Measurements from ENCODE around the gene CDKN2B-AS1. TPM values are rescaled to one million over a fixed set of nuclear protein-coding genes. Genes with fewer than 3 reads are reported as not detected.
"Not testable (repeated sequence)": the region's sequence is repeated elsewhere in the genome, so short reads cannot be mapped to it uniquely, and the experiment has no call there.

Gene CDKN2B-AS1
- total and polyA plus RNA-seq, 2 donors from 2014 or later: 0.82 TPM; not detected in 1

GRCh38 chr9:22056402-22056801 is 61.8 kb downstream of the CDKN2B-AS1 start:
- no peak for TF ChIP-seq CTCF (IDR thresholded peaks at IDR 0.05; ENCODE audit: borderline replicate concordance, extremely low read depth, insufficient read depth)
- no peak for FAIRE-seq
- Histone ChIP-seq H3K4me3 (ENCODE audit: low read length in 3 of 3) (no peak overlapping the region), H3K36me3 (ENCODE audit: control insufficient read depth in 2 of 3, insufficient read depth in 3 of 3, low read length in 3 of 3) (no peaks in the 10 kb centered on the region), H3K27ac (ENCODE audit: low read depth in 2 of 2, low read length in 2 of 2) (no peak overlapping the region), H3K27me3 (ENCODE audit: control insufficient read depth, insufficient read depth, low read length) (no peaks in the 10 kb centered on the region), H3K9ac (ENCODE audit: low read length in 3 of 3) (no peak overlapping the region), H3K4me1 (ENCODE audit: control insufficient read depth in 2 of 3, insufficient read depth in 2 of 3, low read depth in 1 of 3, low read length in 3 of 3) (no peaks in the 10 kb centered on the region), H3K9me3 (ENCODE audit: control insufficient read depth in 2 of 3, insufficient read depth in 1 of 3, low read length in 3 of 3) (no peaks in the 10 kb centered on the region)
- DNase-seq: no peak
- intact Hi-C loops (cut with DNase I): no loop called here

DNA sequence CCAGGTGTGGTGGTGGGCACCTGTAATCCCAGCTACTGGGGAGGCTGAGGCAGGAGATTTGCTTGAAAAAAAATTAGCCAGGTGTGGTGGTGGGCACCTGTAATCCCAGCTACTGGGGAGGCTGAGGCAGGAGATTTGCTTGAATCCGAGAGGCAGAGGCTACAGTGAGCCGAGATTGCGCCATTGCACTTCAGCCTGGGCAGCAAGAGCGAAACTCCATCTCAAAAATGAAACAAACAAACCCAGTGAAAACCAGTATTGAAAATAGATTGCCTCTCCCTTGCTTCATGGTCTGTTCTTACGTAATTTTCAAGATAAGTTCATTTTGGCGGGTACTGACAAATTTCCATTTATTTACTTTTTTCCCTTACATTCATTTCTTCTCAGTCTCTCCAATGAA is 63.4 kb downstream of the CDKN2B-AS1 start:
- H3K9ac ChIP-seq (ENCODE audit: low read length in 3 of 3); intact Hi-C loops (cut with DNase I); H3K9me3 ChIP-seq (ENCODE audit: control insufficient read depth in 2 of 3, insufficient read depth in 1 of 3, low read length in 3 of 3); DNase-seq; H3K4me1 ChIP-seq (ENCODE audit: control insufficient read depth in 2 of 3, insufficient read depth in 2 of 3, low read depth in 1 of 3, low read length in 3 of 3); H3K27me3 ChIP-seq (ENCODE audit: control insufficient read depth, insufficient read depth, low read length); FAIRE-seq; H3K4me3 ChIP-seq (ENCODE audit: low read length in 3 of 3); H3K36me3 ChIP-seq (ENCODE audit: control insufficient read depth in 2 of 3, insufficient read depth in 3 of 3, low read length in 3 of 3); H3K27ac ChIP-seq (ENCODE audit: low read depth in 2 of 2, low read length in 2 of 2): not testable (repeated sequence)

- Histone ChIP-seq H3K9ac (ENCODE audit: low read length in 3 of 3) (no peak overlapping the region), H3K36me3 (ENCODE audit: control insufficient read depth in 2 of 3, insufficient read depth in 3 of 3, low read length in 3 of 3) (no peaks in the 10 kb centered on the region), H3K4me1 (ENCODE audit: control insufficient read depth in 2 of 3, insufficient read depth in 2 of 3, low read depth in 1 of 3, low read length in 3 of 3) (no peaks in the 10 kb centered on the region), H3K4me3 (ENCODE audit: low read length in 3 of 3) (no peak overlapping the region), H3K9me3 (ENCODE audit: control insufficient read depth in 2 of 3, insufficient read depth in 1 of 3, low read length in 3 of 3) (no peaks in the 10 kb centered on the region), H3K27ac (ENCODE audit: low read depth in 2 of 2, low read length in 2 of 2) (no peak overlapping the region), H3K27me3 (ENCODE audit: control insufficient read depth, insufficient read depth, low read length) (no peaks in the 10 kb centered on the region)
- intact Hi-C loops (cut with DNase I): no loop called here
- no peak for DNase-seq
- no peak for TF ChIP-seq CTCF (IDR thresholded peaks at IDR 0.05; ENCODE audit: borderline replicate concordance, extremely low read depth, insufficient read depth)
- FAIRE-seq: no peak
These were observed 66.3 kb downstream of the CDKN2B-AS1 start for GRCh38 chr9:22060831-22061383.

GRCh38 chr9:22064957-22065356 is 70.4 kb downstream of the CDKN2B-AS1 start:
- intact Hi-C loops (cut with DNase I): no loop called here
- Histone ChIP-seq H3K27me3 (ENCODE audit: control insufficient read depth, insufficient read depth, low read length) (no peaks in the 10 kb centered on the region), H3K9me3 (ENCODE audit: control insufficient read depth in 2 of 3, insufficient read depth in 1 of 3, low read length in 3 of 3) (no peaks in the 10 kb centered on the region), H3K27ac (ENCODE audit: low read depth in 2 of 2, low read length in 2 of 2) (no peak overlapping the region), H3K4me1 (ENCODE audit: control insufficient read depth in 2 of 3, insufficient read depth in 2 of 3, low read depth in 1 of 3, low read length in 3 of 3) (no peaks in the 10 kb centered on the region), H3K4me3 (ENCODE audit: low read length in 3 of 3) (no peak overlapping the region), H3K36me3 (ENCODE audit: control insufficient read depth in 2 of 3, insufficient read depth in 3 of 3, low read length in 3 of 3) (no peaks in the 10 kb centered on the region), H3K9ac (ENCODE audit: low read length in 3 of 3) (no peak overlapping the region)
- no peak for DNase-seq
- no peak for FAIRE-seq
- TF ChIP-seq CTCF (IDR thresholded peaks at IDR 0.05; ENCODE audit: borderline replicate concordance, extremely low read depth, insufficient read depth): no peak

Measured in kidney (tissue), 14 donors.